Neural progenitor cell (in vitro differentiated cells): ENCODE data around the gene DOCK4. TPM values are rescaled to one million over a fixed set of nuclear protein-coding genes. Genes with fewer than 3 reads are reported as not detected.

Experiments used
- DNase-seq: peaks from one replicate; pipeline ENCODE4 v3.0.0-alpha.2; 2016; ENCODE audit warnings: low spot score
- H2AFZ ChIP-seq: fragments of 200-600 bp; sonication (generic); replicated peaks from 2 replicates; pipeline ENCODE4 v1.6.1; 2016; ENCODE audit warnings: antibody characterized with exemption
- H3F3A ChIP-seq: fragments of 200-600 bp; sonication (generic); 2 replicates; pipeline ENCODE4 v1.6.1; 2016; ENCODE audit warnings: antibody characterized with exemption, low read depth
- H3K27ac ChIP-seq: fragments of 200-600 bp; sonication (generic); 2 replicates; pipeline ENCODE4 v1.5.1; 2016; ENCODE audit warnings: mild to moderate bottlenecking
- H3K27me3 ChIP-seq: fragments of 200-600 bp; sonication (generic); 2 replicates; pipeline ENCODE4 v1.6.1; 2016; ENCODE audit warnings: mild to moderate bottlenecking, moderate library complexity
- H3K36me3 ChIP-seq: fragments of 200-600 bp; sonication (generic); 2 replicates; pipeline ENCODE4 v1.5.1; 2016
- H3K4me1 ChIP-seq: fragments of 200-600 bp; sonication (generic); 2 replicates; pipeline ENCODE4 v1.6.1; 2016; ENCODE audit warnings: mixed run types
- H3K4me2 ChIP-seq: fragments of 200-600 bp; sonication (generic); 2 replicates; pipeline ENCODE4 v1.6.1; 2016
- H3K4me3 ChIP-seq: fragments of 200-600 bp; sonication (generic); 2 replicates; pipeline ENCODE4 v1.5.1; 2016
- H3K79me2 ChIP-seq: fragments of 200-600 bp; sonication (generic); 2 replicates; pipeline ENCODE4 v1.6.1; 2016; ENCODE audit warnings: low read depth
- H3K9ac ChIP-seq: fragments of 200-600 bp; sonication (generic); 2 replicates; pipeline ENCODE4 v1.6.1; 2016
- H3K9me3 ChIP-seq: fragments of 200-600 bp; sonication (generic); 2 replicates; pipeline ENCODE4 v1.5.1; 2016; ENCODE audit warnings: low read depth
- H4K20me1 ChIP-seq: fragments of 200-600 bp; sonication (generic); 2 replicates; pipeline ENCODE4 v1.6.1; 2016; ENCODE audit warnings: low read depth
- H3K27ac Mint-ChIP-seq: 3 replicates; pipeline ENCODE4 v1.8.0; 2021; ENCODE audit warnings: mixed read lengths
- H3K27me3 Mint-ChIP-seq: 2 replicates; pipeline ENCODE4 v1.8.0; 2022; ENCODE audit warnings: low read depth, mild to moderate bottlenecking, inconsistent platforms, moderate library complexity, mixed read lengths; ENCODE audit not compliant: insufficient read depth
- H3K36me3 Mint-ChIP-seq: 3 replicates; pipeline ENCODE4 v1.8.0; 2021; ENCODE audit warnings: mixed read lengths
- H3K4me1 Mint-ChIP-seq: 3 replicates; pipeline ENCODE4 v1.8.0; 2021; ENCODE audit warnings: mixed read lengths
- H3K4me3 Mint-ChIP-seq: 3 replicates; pipeline ENCODE4 v1.8.0; 2021; ENCODE audit warnings: mild to moderate bottlenecking, moderate library complexity, mixed read lengths
- H3K9me3 Mint-ChIP-seq: 3 replicates; pipeline ENCODE4 v1.8.0; 2020; ENCODE audit warnings: mixed read lengths
- EZH2 ChIP-seq: fragments of 200-600 bp; sonication (generic); IDR thresholded peaks from 2 replicates; pipeline ENCODE4 v1.6.1; 2017; ENCODE audit warnings: antibody characterized with exemption, mild to moderate bottlenecking, moderate library complexity
- EZH2phosphoT487 ChIP-seq: fragments of 200-600 bp; sonication (generic); IDR thresholded peaks from 2 replicates; pipeline ENCODE4 v1.6.1; 2017; ENCODE audit warnings: antibody characterized with exemption
- total RNA-seq: library from RNA; depleted of rRNA; stranded (reverse); fragments of >200 nt; gene quantifications from 2 replicates; pipeline ENCODE4 v1.2.3, GENCODE V29; 2015; ENCODE audit warnings: low replicate concordance
- TF ChIP-seq, protein P1 (sequence below): fragments of 200-600 bp; sonication (generic); IDR thresholded peaks from 2 replicates; pipeline ENCODE4 v1.5.1; 2017; ENCODE audit warnings: antibody characterized with exemption, mild to moderate bottlenecking

DOCK4 gene
- total RNA-seq, 1 donor from 2014 or later: 11.4 TPM

DNA sequence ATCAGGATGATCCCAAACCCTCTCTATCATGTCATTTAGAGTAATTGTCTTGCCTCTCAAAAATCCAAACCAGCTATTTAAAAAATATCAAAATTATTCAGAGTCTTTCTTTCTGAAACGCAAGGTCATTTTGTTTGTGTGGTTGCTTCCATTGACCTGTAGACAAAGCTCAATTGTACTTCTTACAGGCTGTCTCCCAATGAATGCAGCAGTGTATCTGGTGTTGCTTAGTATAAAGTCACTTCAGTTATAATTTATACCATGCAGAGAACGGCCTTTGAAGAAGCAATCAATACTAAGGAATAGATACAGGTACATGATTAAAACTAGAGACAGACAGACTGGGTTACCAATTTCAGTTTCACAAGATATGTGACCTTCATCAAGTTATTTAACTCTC lies 80.9 kb downstream of the DOCK4 start:
- H3K27me3 Mint-ChIP-seq: no peaks in the 10 kb centered on the region

DNA sequence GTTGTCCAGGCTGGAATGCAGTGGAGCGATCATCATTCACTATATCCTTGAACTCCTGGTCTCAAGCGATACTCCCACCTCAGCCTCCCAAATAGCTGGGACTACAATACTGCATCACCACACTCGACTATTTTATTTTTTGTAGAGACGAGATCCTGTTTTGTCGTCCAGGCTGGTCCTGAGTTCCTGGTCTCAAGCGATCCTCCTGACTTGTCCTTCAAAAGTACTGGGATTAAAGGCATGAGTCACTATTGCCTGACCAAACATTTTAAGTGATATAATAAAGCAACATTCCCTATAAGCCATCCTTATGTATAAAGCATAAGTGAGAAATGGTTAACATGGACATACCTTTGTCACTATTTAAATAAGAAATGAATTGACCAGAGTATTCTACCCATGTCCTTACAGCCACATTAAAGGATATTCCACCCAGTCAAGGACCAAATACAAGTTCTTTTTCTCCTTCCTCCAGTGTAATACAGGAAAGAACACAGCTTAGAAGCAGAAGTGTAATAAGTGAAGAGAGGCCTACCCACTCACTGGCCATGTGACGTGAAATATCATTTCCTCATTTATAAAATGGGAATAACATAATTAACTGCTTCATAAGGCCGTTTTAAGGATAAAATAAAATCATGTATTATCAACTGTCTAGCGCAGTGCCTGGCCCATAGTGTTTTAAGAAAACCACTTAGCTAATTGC lies 82.0 kb downstream of the DOCK4 start:
- TF ChIP-seq EZH2 (no peak), EZH2phosphoT487 (no peak)
- TF ChIP-seq, protein P1, sequence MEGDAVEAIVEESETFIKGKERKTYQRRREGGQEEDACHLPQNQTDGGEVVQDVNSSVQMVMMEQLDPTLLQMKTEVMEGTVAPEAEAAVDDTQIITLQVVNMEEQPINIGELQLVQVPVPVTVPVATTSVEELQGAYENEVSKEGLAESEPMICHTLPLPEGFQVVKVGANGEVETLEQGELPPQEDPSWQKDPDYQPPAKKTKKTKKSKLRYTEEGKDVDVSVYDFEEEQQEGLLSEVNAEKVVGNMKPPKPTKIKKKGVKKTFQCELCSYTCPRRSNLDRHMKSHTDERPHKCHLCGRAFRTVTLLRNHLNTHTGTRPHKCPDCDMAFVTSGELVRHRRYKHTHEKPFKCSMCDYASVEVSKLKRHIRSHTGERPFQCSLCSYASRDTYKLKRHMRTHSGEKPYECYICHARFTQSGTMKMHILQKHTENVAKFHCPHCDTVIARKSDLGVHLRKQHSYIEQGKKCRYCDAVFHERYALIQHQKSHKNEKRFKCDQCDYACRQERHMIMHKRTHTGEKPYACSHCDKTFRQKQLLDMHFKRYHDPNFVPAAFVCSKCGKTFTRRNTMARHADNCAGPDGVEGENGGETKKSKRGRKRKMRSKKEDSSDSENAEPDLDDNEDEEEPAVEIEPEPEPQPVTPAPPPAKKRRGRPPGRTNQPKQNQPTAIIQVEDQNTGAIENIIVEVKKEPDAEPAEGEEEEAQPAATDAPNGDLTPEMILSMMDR: no peak
- no peak overlapping the region for H3K27ac ChIP-seq
- H3K79me2 ChIP-seq: peaks cover 1% of the 10 kb centered on the region
- H3K9me3 ChIP-seq: no peaks in the 10 kb centered on the region
- Mint-ChIP-seq H3K9me3 (peaks cover 9% of the 10 kb centered on the region), H3K4me1 (peaks cover 4% of the 10 kb centered on the region), H3K4me3 (no peak overlapping the region), H3K36me3 (peaks cover 4% of the 10 kb centered on the region), H3K27me3 (no peaks in the 10 kb centered on the region), H3K27ac (no peak overlapping the region)
- H3K4me1 ChIP-seq: peaks cover 11% of the 10 kb centered on the region
- H3K36me3 ChIP-seq: no peaks in the 10 kb centered on the region
- DNase-seq: no peak
- no peak overlapping the region for H2AFZ ChIP-seq
- H3K4me3 ChIP-seq: no peak overlapping the region
- H3K27me3 ChIP-seq: no peaks in the 10 kb centered on the region
- H4K20me1 ChIP-seq: peaks cover 5% of the 10 kb centered on the region
- H3K4me2 ChIP-seq: no peak overlapping the region
- H3K9ac ChIP-seq: no peak overlapping the region
- H3F3A ChIP-seq: peaks cover 5% of the 10 kb centered on the region

More for the DNA sequence above, 80.9 kb downstream of the DOCK4 start:
- Histone ChIP-seq H3K4me2 (no peak overlapping the region), H3K9me3 (no peaks in the 10 kb centered on the region), H3K36me3 (no peaks in the 10 kb centered on the region), H3K27me3 (no peaks in the 10 kb centered on the region), H3K4me3 (no peak overlapping the region), H4K20me1 (peaks cover 12% of the 10 kb centered on the region), H3F3A (peaks cover 6% of the 10 kb centered on the region), H3K4me1 (peaks cover 19% of the 10 kb centered on the region), H3K9ac (no peak overlapping the region), H3K79me2 (peaks cover 4% of the 10 kb centered on the region), H3K27ac (no peak overlapping the region), H2AFZ (no peak overlapping the region)
- peaks cover 11% of the 10 kb centered on the region for H3K4me1 Mint-ChIP-seq
- H3K9me3 Mint-ChIP-seq: peaks cover 6% of the 10 kb centered on the region
- DNase-seq: no peak
- no peak overlapping the region for H3K4me3 Mint-ChIP-seq
- H3K27ac Mint-ChIP-seq: no peak overlapping the region
- peaks cover 4% of the 10 kb centered on the region for H3K36me3 Mint-ChIP-seq
- TF ChIP-seq EZH2 (no peak), EZH2phosphoT487 (no peak)
- TF ChIP-seq, protein P1: no peak

DNA sequence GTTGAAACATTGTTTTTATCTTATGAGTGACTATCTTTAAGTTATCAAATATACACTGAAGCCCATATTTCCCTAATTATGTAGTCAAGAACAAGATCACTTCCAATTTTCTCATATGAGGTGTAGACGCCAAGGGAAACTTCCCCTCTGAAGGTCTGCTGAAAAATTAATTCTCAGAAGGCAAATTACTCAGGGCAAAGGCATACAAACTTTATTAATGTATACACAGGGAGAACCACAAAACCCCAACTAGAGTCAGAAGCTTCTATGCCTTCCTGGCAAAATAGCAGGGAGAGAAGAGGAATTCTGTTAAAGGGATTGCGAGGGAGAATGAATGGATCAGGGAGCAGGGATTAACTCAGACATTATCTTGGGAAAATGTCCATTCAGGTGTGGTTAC lies 83.4 kb downstream of the DOCK4 start:
- H3K27ac Mint-ChIP-seq: no peak overlapping the region
- Histone ChIP-seq H3K27me3 (no peaks in the 10 kb centered on the region), H3K4me1 (peaks cover 6% of the 10 kb centered on the region), H3F3A (no peaks in the 10 kb centered on the region), H3K9me3 (no peaks in the 10 kb centered on the region), H3K79me2 (no peaks in the 10 kb centered on the region), H2AFZ (no peak overlapping the region), H4K20me1 (no peaks in the 10 kb centered on the region), H3K4me2 (no peak overlapping the region), H3K36me3 (no peaks in the 10 kb centered on the region), H3K4me3 (no peak overlapping the region), H3K27ac (no peak overlapping the region), H3K9ac (no peak overlapping the region)
- H3K27me3 Mint-ChIP-seq: no peaks in the 10 kb centered on the region
- H3K36me3 Mint-ChIP-seq: peaks cover 4% of the 10 kb centered on the region
- no peak overlapping the region for H3K4me3 Mint-ChIP-seq
- peaks cover 9% of the 10 kb centered on the region for H3K9me3 Mint-ChIP-seq
- TF ChIP-seq, protein P1: no peak
- no peak for TF ChIP-seq EZH2phosphoT487
- TF ChIP-seq EZH2: no peak
- DNase-seq: no peak
- H3K4me1 Mint-ChIP-seq: no peaks in the 10 kb centered on the region
